ENCODE data around the gene ENTHD1.

- no peak for TF ChIP-seq POLR2A (IDR thresholded peaks at IDR 0.05)
- TF ChIP-seq, protein P1, sequence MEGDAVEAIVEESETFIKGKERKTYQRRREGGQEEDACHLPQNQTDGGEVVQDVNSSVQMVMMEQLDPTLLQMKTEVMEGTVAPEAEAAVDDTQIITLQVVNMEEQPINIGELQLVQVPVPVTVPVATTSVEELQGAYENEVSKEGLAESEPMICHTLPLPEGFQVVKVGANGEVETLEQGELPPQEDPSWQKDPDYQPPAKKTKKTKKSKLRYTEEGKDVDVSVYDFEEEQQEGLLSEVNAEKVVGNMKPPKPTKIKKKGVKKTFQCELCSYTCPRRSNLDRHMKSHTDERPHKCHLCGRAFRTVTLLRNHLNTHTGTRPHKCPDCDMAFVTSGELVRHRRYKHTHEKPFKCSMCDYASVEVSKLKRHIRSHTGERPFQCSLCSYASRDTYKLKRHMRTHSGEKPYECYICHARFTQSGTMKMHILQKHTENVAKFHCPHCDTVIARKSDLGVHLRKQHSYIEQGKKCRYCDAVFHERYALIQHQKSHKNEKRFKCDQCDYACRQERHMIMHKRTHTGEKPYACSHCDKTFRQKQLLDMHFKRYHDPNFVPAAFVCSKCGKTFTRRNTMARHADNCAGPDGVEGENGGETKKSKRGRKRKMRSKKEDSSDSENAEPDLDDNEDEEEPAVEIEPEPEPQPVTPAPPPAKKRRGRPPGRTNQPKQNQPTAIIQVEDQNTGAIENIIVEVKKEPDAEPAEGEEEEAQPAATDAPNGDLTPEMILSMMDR (IDR thresholded peaks at IDR 0.05): no peak
These were observed 168.7 kb downstream of the ENTHD1 start for GRCh38 chr22:39724857-39725256.
